Posterior vena cava (tissue), 2 donors: ENCODE results near the gene ZG16. TPM values are rescaled to one million over a fixed set of nuclear protein-coding genes. Genes with fewer than 3 reads are reported as not detected.

Experiments
- total RNA-seq, 2 donors: library from RNA; stranded (reverse); fragmentation: NEBNext Ultra II Directional; extraction: Animal tissue kit (Norgen Biotek cat#: 25700); gene quantifications; one replicate each; pipeline ENCODE4 v1.2.1, GENCODE V29; 2021
- donor health status: DM: yes; HTN: yes; CAD: no.
- donor health status: DM: yes; HTN: yes; CAD: no.

The ZG16 gene
- total RNA-seq, 2 donors from 2014 or later: not detected

Other genes starting within 250 kb of the ZG16 start
- gene SPN, start 115.0 kb upstream of the ZG16 start, total RNA-seq: 1 to 10 TPM; 2.2 to 3.7 TPM
- 1 to 10 TPM; 1.7 to 7.4 TPM for gene QPRT, start 99.1 kb upstream of the ZG16 start, total RNA-seq
- gene C16orf54, start 32.3 kb upstream of the ZG16 start, total RNA-seq: 1 to 10 TPM; 1.1 to 2.5 TPM
- 10 to 100 TPM in 1 of 2 donors, 1 to 10 TPM in 1; 5.9 to 10.4 TPM for gene KIF22, start 12.5 kb downstream of the ZG16 start, total RNA-seq
- 100 to 1,000 TPM; 124 to 148 TPM for gene MAZ, start 28.3 kb downstream of the ZG16 start, total RNA-seq
- 1 to 10 TPM; 5.0 to 5.4 TPM for gene PRRT2, start 33.9 kb downstream of the ZG16 start, total RNA-seq
- 10 to 100 TPM; 10.5 to 12.7 TPM for gene PAGR1, start 37.9 kb downstream of the ZG16 start, total RNA-seq
- gene MVP, start 42.2 kb downstream of the ZG16 start, total RNA-seq: 100 to 1,000 TPM; 146 to 154 TPM
- 10 to 100 TPM; 54.6 to 75.6 TPM for gene CDIPT, start 85.0 kb downstream of the ZG16 start, total RNA-seq
- gene SEZ6L2, start 121.3 kb downstream of the ZG16 start, total RNA-seq: 1 to 10 TPM in 1 of 2 donors, under 1 TPM in 1; 0.86 to 1.2 TPM
- under 1 TPM; 0.33 to 0.51 TPM for gene ASPHD1, start 122.2 kb downstream of the ZG16 start, total RNA-seq
- gene KCTD13, start 148.0 kb downstream of the ZG16 start, total RNA-seq: 10 to 100 TPM; 13.1 to 16.1 TPM
- 10 to 100 TPM; 58.4 to 80.9 TPM for gene TMEM219, start 183.8 kb downstream of the ZG16 start, total RNA-seq
- 10 to 100 TPM; 35.0 to 35.7 TPM for gene TAOK2, start 195.6 kb downstream of the ZG16 start, total RNA-seq
- gene HIRIP3, start 217.4 kb downstream of the ZG16 start, total RNA-seq: 10 to 100 TPM; 12.1 to 14.2 TPM
- gene INO80E, start 218.0 kb downstream of the ZG16 start, total RNA-seq: 10 to 100 TPM; 42.2 to 46.0 TPM
- under 1 TPM; 0.28 to 0.33 TPM for gene DOC2A, start 232.8 kb downstream of the ZG16 start, total RNA-seq
- gene C16orf92, start 244.9 kb downstream of the ZG16 start, total RNA-seq: not detected